Lung (tissue), 12 donors: ENCODE results near the gene BCL11A. TPM values are rescaled to one million over a fixed set of nuclear protein-coding genes. Genes with fewer than 3 reads are reported as not detected.
A peak's percentile ranks its signal among the peaks of the same experiment; 100 is the strongest.

Source experiments
- ATAC-seq: fragments of 200-7000 bp; cut with Tn5 transposase; one replicate; pipeline ENCODE4 v1.9.1; 2020; ENCODE audit warnings: moderate number of reproducible peaks; ENCODE audit not compliant: insufficient read depth, low FRiP score
- DNase-seq, 3 donors: peaks; one replicate each; pipeline ENCODE4 v3.0.0-alpha.2; 2013 to 2017
- H3K27ac ChIP-seq, 2 donors: one replicate each; pipeline ENCODE4 v1.5.1; 2013; ENCODE audit warnings: mild to moderate bottlenecking in 2 of 2, moderate library complexity in 2 of 2, control low read depth in 1 of 2, inconsistent platforms in 1 of 2, low read depth in 1 of 2, low read length in 1 of 2
- H3K27me3 ChIP-seq, 3 donors: one replicate each; pipeline ENCODE4 v1.5.1; 2013; ENCODE audit warnings: low read length in 2 of 3; ENCODE audit not compliant: control insufficient read depth in 3 of 3, insufficient read depth in 3 of 3
- H3K36me3 ChIP-seq, 4 donors: one replicate each; pipeline ENCODE4 v1.5.1; 2013; ENCODE audit warnings: low read length in 4 of 4, mild to moderate bottlenecking in 1 of 4, moderate library complexity in 1 of 4; ENCODE audit not compliant: control insufficient read depth in 4 of 4, insufficient read depth in 4 of 4
- H3K4me1 ChIP-seq, 5 donors: one replicate each; pipeline ENCODE4 v1.5.1; 2013; ENCODE audit warnings: low read length in 5 of 5, mild to moderate bottlenecking in 2 of 5, moderate library complexity in 1 of 5; ENCODE audit not compliant: control insufficient read depth in 5 of 5, insufficient read depth in 5 of 5
- H3K4me3 ChIP-seq: one replicate; pipeline ENCODE4 v1.5.1; 2013; ENCODE audit warnings: mild to moderate bottlenecking, control low read depth, moderate library complexity
- H3K9ac ChIP-seq, 2 donors: one replicate each; pipeline ENCODE4 v1.5.1; 2013; ENCODE audit warnings: low read length in 2 of 2, control low read depth in 1 of 2; ENCODE audit not compliant: insufficient read depth in 1 of 2
- H3K9me3 ChIP-seq, 4 donors: one replicate each; pipeline ENCODE4 v1.5.1; 2013; ENCODE audit warnings: low read length in 3 of 4, mild to moderate bottlenecking in 1 of 4, moderate library complexity in 1 of 4; ENCODE audit not compliant: control insufficient read depth in 4 of 4, insufficient read depth in 3 of 4
- CTCF ChIP-seq: IDR thresholded peaks from 2 replicates; pipeline ENCODE4 v1.5.1; 2012; ENCODE audit warnings: mild to moderate bottlenecking; ENCODE audit errors: control extremely low read depth, extremely low read depth
- WGBS, 2 donors: extraction: QIAGEN DNeasy Blood & Tissue Kit; methylation state at CpG; one replicate each; pipeline ENCODE4 v1.1.7; 2013; 5-methylcytosine and 5-hydroxymethylcytosine counted together
- polyA plus RNA-seq, 2 donors: library from polyadenylated mRNA; stranded (reverse); fragments of 200-250 nt; gene quantifications; one replicate each; pipeline ENCODE4 v1.2.1, GENCODE V29; 2013
- total RNA-seq, 2 donors: library from RNA; depleted of rRNA in 1 of 2; stranded (reverse); fragments of >200 nt in 1 of 2; gene quantifications; one replicate each; pipeline ENCODE4 v1.2.1, GENCODE V29; 2014 to 2021
- donor health status: control.
- donor health status: control.
- donor health status: Bipolar disorder and iron deficiency.
- donor health status: healthy.
- donor health status: DM: yes; HTN: yes; CAD: no.

The BCL11A gene
- total and polyA plus RNA-seq, 4 donors = 1.5 to 21.1 (median 4.7) TPM

GRCh38 chr2:60486551-60486950 lies 66.9 kb downstream of the BCL11A start:
- Histone ChIP-seq H3K9me3 (no peaks in the 10 kb centered on the region), H3K27me3 (no peaks in the 10 kb centered on the region), H3K4me3 (no peak overlapping the region), H3K4me1 (peaks cover 3 to 25% (median 18%) of the 10 kb centered on the region in 5 donors), H3K27ac (peak overlapping the region in 1 of 2 donors; percentile 35), H3K36me3 (no peaks in the 10 kb centered on the region), H3K9ac (no peak overlapping the region)
- ATAC-seq (no peak), DNase-seq (no peak)
- TF ChIP-seq CTCF = no peak
- WGBS, 2 donors = 75 to 87% methylated on average over 3 of the region's 3 CpGs

- 77 to 82% methylated on average over 1 of the region's 1 CpG for WGBS, 2 donors
- Histone ChIP-seq H3K9ac (no peak overlapping the region), H3K4me1 (peaks cover 3 to 26% (median 19%) of the 10 kb centered on the region in 5 donors), H3K9me3 (no peaks in the 10 kb centered on the region), H3K27me3 (no peaks in the 10 kb centered on the region), H3K4me3 (no peak overlapping the region), H3K36me3 (no peaks in the 10 kb centered on the region), H3K27ac (peak overlapping the region in 1 of 2 donors; percentile 35)
- no peak for DNase-seq
- no peak for TF ChIP-seq CTCF
- ATAC-seq = no peak
These were observed 67.4 kb downstream of the BCL11A start for GRCh38 chr2:60486067-60486466.

GRCh38 chr2:60485550-60485949 lies 67.9 kb downstream of the BCL11A start:
- Histone ChIP-seq H3K9ac (no peak overlapping the region), H3K4me3 (no peak overlapping the region), H3K27ac (peak overlapping the region in 1 of 2 donors; percentile 67), H3K36me3 (no peaks in the 10 kb centered on the region), H3K4me1 (peaks cover 3 to 29% (median 19%) of the 10 kb centered on the region in 5 donors), H3K27me3 (no peaks in the 10 kb centered on the region), H3K9me3 (no peaks in the 10 kb centered on the region)
- 74 to 83% methylated on average over 5 of the region's 5 CpGs for WGBS, 2 donors
- DNase-seq = no peak
- ATAC-seq = no peak
- TF ChIP-seq CTCF = no peak

- Histone ChIP-seq H3K9ac (no peak overlapping the region), H3K27ac (peak overlapping the region in 1 of 2 donors; percentile 67), H3K4me1 (peaks cover 3 to 29% (median 19%) of the 10 kb centered on the region in 5 donors), H3K9me3 (no peaks in the 10 kb centered on the region), H3K27me3 (no peaks in the 10 kb centered on the region), H3K4me3 (no peak overlapping the region), H3K36me3 (no peaks in the 10 kb centered on the region)
- ATAC-seq (no peak), DNase-seq (no peak)
- no peak for TF ChIP-seq CTCF
- WGBS, 2 donors = 85 to 92% methylated on average over 4 of the region's 4 CpGs
These were observed 68.4 kb downstream of the BCL11A start for GRCh38 chr2:60485055-60485454.
